H1 (cell line): ENCODE results near the gene CCNY.

Source experiments
- BRCA1 ChIP-seq: IDR thresholded peaks from 2 replicates; pipeline ENCODE4 v1.6.1; 2012; ENCODE audit warnings: low read depth, low read length, improper control_type of control experiment
- CHD2 ChIP-seq: IDR thresholded peaks from 2 replicates; pipeline ENCODE4 v1.6.1; 2012; ENCODE audit warnings: low read length, improper control_type of control experiment
- EZH2 ChIP-seq: fragments of 200-600 bp; sonication (generic); IDR thresholded peaks from 2 replicates; pipeline ENCODE4 v1.7.1; 2012; ENCODE audit warnings: low read depth, mild to moderate bottlenecking, moderate library complexity, low read length, inconsistent platforms; ENCODE audit not compliant: severe bottlenecking
- GABPA ChIP-seq: IDR thresholded peaks from 2 replicates; pipeline ENCODE4 v1.6.1; 2011; ENCODE audit warnings: mild to moderate bottlenecking, low read length, moderate library complexity, borderline replicate concordance; ENCODE audit not compliant: insufficient read depth
- JUND ChIP-seq: IDR thresholded peaks from 2 replicates; pipeline ENCODE4 v1.6.1; 2011; ENCODE audit warnings: mild to moderate bottlenecking, improper control_type of control experiment, low read length
- POLR2A ChIP-seq, 2 experiments: IDR thresholded peaks; 1 replicate in 1 of 2; 2 replicates in 1 of 2; pipeline ENCODE4 v1.6.1; 2011; ENCODE audit warnings: low read depth in 2 of 2, low read length in 2 of 2, mild to moderate bottlenecking in 2 of 2; ENCODE audit errors: control extremely low read depth in 1 of 2
- RBBP5 ChIP-seq: IDR thresholded peaks from 2 replicates; pipeline ENCODE4 v1.7.1; 2012; ENCODE audit warnings: low read depth, mild to moderate bottlenecking, inconsistent platforms, low read length, moderate library complexity, borderline replicate concordance
- RNF2 ChIP-seq: fragments of 200-900, 300-1000 bp; sonication (generic); IDR thresholded peaks from 2 replicates; pipeline ENCODE4 v1.7.1; 2016; ENCODE audit warnings: borderline replicate concordance, low read depth, mild to moderate bottlenecking, antibody characterized with exemption, low read length; ENCODE audit not compliant: poor library complexity, severe bottlenecking; ENCODE audit errors: missing control alignments
- RXRA ChIP-seq: IDR thresholded peaks from 2 replicates; pipeline ENCODE4 v1.6.1; 2011; ENCODE audit warnings: low read depth, mild to moderate bottlenecking, low read length, moderate library complexity; ENCODE audit not compliant: insufficient read depth
- TAF1 ChIP-seq: IDR thresholded peaks from 2 replicates; pipeline ENCODE4 v1.6.1; 2011; ENCODE audit warnings: mild to moderate bottlenecking, low read depth, low read length
- TF ChIP-seq, protein P1 (sequence below), 3 experiments: IDR thresholded peaks; 1 replicate in 2 of 3; 2 replicates in 1 of 3; pipeline versions ENCODE4 v1.5.1 to v1.6.1; 2011; ENCODE audit warnings: low read length in 3 of 3, mild to moderate bottlenecking in 3 of 3, inconsistent platforms in 2 of 3, low read depth in 1 of 3, moderate library complexity in 1 of 3; ENCODE audit not compliant: insufficient read depth in 1 of 3; ENCODE audit errors: control extremely low read depth in 1 of 3
- TF ChIP-seq, protein P2 (sequence below): IDR thresholded peaks from 2 replicates; pipeline ENCODE4 v1.6.1; 2012; ENCODE audit warnings: low read length, inconsistent platforms
- TF ChIP-seq, protein P3 (sequence below): IDR thresholded peaks from 2 replicates; pipeline ENCODE4 v1.6.1; 2011; ENCODE audit warnings: low read depth, mild to moderate bottlenecking, low read length; ENCODE audit not compliant: insufficient read depth
- TF ChIP-seq, protein P4 (sequence below): IDR thresholded peaks from 2 replicates; pipeline ENCODE4 v1.6.1; 2011; ENCODE audit warnings: low read length, improper control_type of control experiment

DNA sequence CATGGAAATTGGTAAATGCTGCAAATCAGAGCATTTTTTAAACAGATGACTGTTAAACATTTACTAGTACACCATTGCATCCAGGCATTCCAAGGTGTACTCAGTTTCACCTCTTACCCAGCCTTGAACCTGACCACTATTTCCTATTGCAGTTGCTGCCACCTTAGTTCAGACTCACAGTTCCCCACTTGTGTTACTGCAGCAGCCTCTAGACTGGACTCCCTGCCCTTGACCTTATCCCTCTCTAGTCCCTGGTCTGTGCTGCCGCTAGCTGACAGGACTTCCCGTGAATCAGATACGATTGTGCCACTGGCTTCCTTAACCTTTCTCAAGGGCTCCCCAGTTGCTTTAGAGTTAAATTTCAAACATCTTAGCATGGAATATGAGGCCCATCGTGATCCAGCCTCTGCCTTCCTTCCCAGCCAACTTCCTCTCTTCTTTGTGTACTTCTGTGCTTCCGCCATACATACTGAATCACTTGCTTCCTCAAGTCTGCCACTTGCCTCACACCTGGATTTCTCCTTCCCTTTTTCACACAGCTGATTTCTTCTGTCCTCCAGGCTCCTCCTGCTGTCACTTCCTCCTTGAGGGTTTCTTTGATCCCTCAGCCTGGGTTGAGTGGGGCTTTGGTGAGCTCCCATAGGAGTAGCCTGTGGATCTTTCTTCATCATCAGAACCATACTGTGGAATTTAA lies 150.1 kb downstream of the CCNY start:
- TF ChIP-seq GABPA (no peak), JUND (no peak), RNF2 (no peak), BRCA1 (no peak), RXRA (no peak), CHD2 (no peak), POLR2A (IDR thresholded peaks at IDR 0.05; ENCODE audit: control extremely low read depth in 1 of 2, low read depth in 2 of 2, low read length in 2 of 2) (no peak), EZH2 (no peak), TAF1 (no peak), RBBP5 (no peak)
- TF ChIP-seq, protein P1, sequence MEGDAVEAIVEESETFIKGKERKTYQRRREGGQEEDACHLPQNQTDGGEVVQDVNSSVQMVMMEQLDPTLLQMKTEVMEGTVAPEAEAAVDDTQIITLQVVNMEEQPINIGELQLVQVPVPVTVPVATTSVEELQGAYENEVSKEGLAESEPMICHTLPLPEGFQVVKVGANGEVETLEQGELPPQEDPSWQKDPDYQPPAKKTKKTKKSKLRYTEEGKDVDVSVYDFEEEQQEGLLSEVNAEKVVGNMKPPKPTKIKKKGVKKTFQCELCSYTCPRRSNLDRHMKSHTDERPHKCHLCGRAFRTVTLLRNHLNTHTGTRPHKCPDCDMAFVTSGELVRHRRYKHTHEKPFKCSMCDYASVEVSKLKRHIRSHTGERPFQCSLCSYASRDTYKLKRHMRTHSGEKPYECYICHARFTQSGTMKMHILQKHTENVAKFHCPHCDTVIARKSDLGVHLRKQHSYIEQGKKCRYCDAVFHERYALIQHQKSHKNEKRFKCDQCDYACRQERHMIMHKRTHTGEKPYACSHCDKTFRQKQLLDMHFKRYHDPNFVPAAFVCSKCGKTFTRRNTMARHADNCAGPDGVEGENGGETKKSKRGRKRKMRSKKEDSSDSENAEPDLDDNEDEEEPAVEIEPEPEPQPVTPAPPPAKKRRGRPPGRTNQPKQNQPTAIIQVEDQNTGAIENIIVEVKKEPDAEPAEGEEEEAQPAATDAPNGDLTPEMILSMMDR (IDR thresholded peaks at IDR 0.05; ENCODE audit: control extremely low read depth in 1 of 3, insufficient read depth in 1 of 3, low read depth in 1 of 3, low read length in 3 of 3) = no peak
- TF ChIP-seq, protein P2, sequence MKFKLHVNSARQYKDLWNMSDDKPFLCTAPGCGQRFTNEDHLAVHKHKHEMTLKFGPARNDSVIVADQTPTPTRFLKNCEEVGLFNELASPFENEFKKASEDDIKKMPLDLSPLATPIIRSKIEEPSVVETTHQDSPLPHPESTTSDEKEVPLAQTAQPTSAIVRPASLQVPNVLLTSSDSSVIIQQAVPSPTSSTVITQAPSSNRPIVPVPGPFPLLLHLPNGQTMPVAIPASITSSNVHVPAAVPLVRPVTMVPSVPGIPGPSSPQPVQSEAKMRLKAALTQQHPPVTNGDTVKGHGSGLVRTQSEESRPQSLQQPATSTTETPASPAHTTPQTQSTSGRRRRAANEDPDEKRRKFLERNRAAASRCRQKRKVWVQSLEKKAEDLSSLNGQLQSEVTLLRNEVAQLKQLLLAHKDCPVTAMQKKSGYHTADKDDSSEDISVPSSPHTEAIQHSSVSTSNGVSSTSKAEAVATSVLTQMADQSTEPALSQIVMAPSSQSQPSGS = no peak
- TF ChIP-seq, protein P3, sequence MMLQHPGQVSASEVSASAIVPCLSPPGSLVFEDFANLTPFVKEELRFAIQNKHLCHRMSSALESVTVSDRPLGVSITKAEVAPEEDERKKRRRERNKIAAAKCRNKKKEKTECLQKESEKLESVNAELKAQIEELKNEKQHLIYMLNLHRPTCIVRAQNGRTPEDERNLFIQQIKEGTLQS = no peak
- TF ChIP-seq, protein P4, sequence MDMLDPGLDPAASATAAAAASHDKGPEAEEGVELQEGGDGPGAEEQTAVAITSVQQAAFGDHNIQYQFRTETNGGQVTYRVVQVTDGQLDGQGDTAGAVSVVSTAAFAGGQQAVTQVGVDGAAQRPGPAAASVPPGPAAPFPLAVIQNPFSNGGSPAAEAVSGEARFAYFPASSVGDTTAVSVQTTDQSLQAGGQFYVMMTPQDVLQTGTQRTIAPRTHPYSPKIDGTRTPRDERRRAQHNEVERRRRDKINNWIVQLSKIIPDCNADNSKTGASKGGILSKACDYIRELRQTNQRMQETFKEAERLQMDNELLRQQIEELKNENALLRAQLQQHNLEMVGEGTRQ = no peak
